HUES64 (cell line): ENCODE results near the gene PON1.

Source experiments
- H3K27ac ChIP-seq: 2 replicates; pipeline ENCODE4 v1.7.0; 2013; ENCODE audit warnings: low read depth, low read length, inconsistent platforms
- H3K27me3 ChIP-seq: 2 replicates; pipeline ENCODE4 v1.6.1; 2013; ENCODE audit warnings: mild to moderate bottlenecking, low read length; ENCODE audit not compliant: insufficient read depth
- H3K36me3 ChIP-seq: 2 replicates; pipeline ENCODE4 v1.6.1; 2013; ENCODE audit warnings: mild to moderate bottlenecking, low read length; ENCODE audit not compliant: insufficient read depth
- H3K4me1 ChIP-seq: 2 replicates; pipeline ENCODE4 v1.6.1; 2013; ENCODE audit warnings: mild to moderate bottlenecking, low read length, moderate library complexity; ENCODE audit not compliant: insufficient read depth
- H3K4me3 ChIP-seq: 2 replicates; pipeline ENCODE4 v1.5.1; 2013; ENCODE audit warnings: mild to moderate bottlenecking, low read length, moderate library complexity
- H3K9ac ChIP-seq: 2 replicates; pipeline ENCODE4 v1.6.1; 2013; ENCODE audit warnings: mild to moderate bottlenecking, low read depth, low read length
- H3K9me3 ChIP-seq: 2 replicates; pipeline ENCODE4 v1.6.1; 2013; ENCODE audit warnings: low read depth, low read length; ENCODE audit not compliant: insufficient read depth
- WGBS: fragments of 150-250, 120-280 bp; methylation state at CpG from one replicate; pipeline ENCODE4 v1.1.7; 2013; ENCODE audit warnings: missing lambda C conversion rate; 5-methylcytosine and 5-hydroxymethylcytosine counted together

Gene PON1

DNA sequence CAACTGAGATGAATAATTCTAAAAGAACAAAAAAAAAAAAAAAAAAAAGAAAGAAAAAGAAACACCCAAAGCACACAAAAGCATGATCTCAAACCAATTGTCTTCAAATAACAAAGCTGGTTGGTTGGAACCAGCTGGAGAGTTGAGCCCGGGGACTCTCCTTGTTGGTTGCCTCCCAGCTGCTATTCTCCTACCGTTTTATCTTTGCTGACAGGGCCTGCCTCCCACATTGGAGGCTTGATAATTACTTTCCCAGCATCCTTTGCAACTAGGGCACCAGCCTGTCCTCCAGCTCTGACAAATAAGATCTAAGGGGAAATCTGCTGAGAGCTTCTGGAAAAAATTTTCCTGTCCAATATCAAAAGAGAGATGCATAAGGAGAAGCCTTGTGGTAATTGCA is 6.8 kb downstream of the PON1 start:
- H3K9ac ChIP-seq = no peak overlapping the region
- WGBS = 68% methylated on average over 2 of the region's 2 CpGs
- H3K4me3 ChIP-seq = no peak overlapping the region

DNA sequence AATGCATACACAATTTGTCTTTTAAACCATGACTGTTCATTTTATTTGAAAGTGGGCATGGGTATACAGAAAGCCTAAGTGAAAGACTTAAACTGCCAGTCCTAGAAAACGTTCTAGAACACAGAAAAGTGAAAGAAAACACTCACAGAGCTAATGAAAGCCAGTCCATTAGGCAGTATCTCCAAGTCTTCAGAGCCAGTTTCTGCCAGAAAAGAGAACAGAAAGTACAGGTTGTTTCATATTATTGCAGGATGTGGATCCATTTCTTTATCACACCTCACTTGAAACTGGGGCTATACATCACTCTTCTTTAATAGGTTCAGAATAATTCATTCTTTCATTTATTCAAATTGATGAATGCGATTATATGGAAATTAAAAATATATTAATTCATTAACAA is 7.7 kb downstream of the PON1 start:
- Histone ChIP-seq H3K4me1 (no peaks in the 10 kb centered on the region), H3K4me3 (no peak overlapping the region), H3K9ac (no peak overlapping the region), H3K36me3 (no peaks in the 10 kb centered on the region), H3K27me3 (no peaks in the 10 kb centered on the region), H3K27ac (no peak overlapping the region), H3K9me3 (no peaks in the 10 kb centered on the region)
- 86% methylated on average over 1 of the region's 2 CpGs for WGBS

More for the DNA sequence above, 6.8 kb downstream of the PON1 start:
- Histone ChIP-seq H3K36me3 (no peaks in the 10 kb centered on the region), H3K27ac (no peak overlapping the region), H3K9me3 (no peaks in the 10 kb centered on the region), H3K27me3 (no peaks in the 10 kb centered on the region), H3K4me1 (no peaks in the 10 kb centered on the region)

DNA sequence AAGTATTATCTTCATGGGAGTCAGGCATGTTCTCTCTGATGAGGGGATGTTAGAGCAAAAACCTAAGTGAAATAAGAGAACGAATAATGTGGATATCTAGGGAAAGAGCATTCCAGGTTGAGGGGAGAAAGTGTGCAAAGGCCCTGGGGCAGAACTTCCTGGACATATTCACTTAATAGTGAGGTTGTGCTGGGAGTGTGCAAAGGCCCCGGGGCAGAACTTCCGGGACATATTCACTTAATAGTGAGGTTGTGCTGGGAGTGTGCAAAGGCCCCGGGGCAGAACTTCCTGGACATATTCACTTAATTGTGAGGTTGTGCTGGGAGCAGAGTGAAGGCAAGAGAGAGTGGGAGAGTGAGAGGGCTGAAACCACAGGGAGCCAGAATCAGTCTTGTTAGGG is 11.8 kb downstream of the PON1 start:
- Histone ChIP-seq H3K27ac (no peak overlapping the region), H3K36me3 (no peaks in the 10 kb centered on the region), H3K9ac (no peak overlapping the region), H3K9me3 (no peaks in the 10 kb centered on the region), H3K4me1 (no peaks in the 10 kb centered on the region), H3K27me3 (no peaks in the 10 kb centered on the region), H3K4me3 (no peak overlapping the region)
- WGBS = 96% methylated on average over 4 of the region's 4 CpGs

- WGBS = 100% methylated on average over 1 of the region's 2 CpGs
- Histone ChIP-seq H3K9me3 (no peaks in the 10 kb centered on the region), H3K4me3 (no peak overlapping the region), H3K27ac (no peak overlapping the region), H3K4me1 (no peaks in the 10 kb centered on the region), H3K9ac (no peak overlapping the region), H3K36me3 (no peaks in the 10 kb centered on the region), H3K27me3 (no peaks in the 10 kb centered on the region)
Measured at GRCh38 chr7:95311389-95311788, 12.9 kb downstream of the PON1 start.

- 0 out of 2 replicates have a peak, but pooled peaks cover 2% of the 10 kb centered on the region for H3K4me1 ChIP-seq
- no peaks in the 10 kb centered on the region for H3K9me3 ChIP-seq
- no peak overlapping the region for H3K9ac ChIP-seq
- no peak overlapping the region for H3K27ac ChIP-seq
- whole genome bisulfite sequencing = 86% methylated on average over 2 of the region's 2 CpGs
- no peaks in the 10 kb centered on the region for H3K27me3 ChIP-seq
- H3K4me3 ChIP-seq = no peak overlapping the region
- no peaks in the 10 kb centered on the region for H3K36me3 ChIP-seq
Measured at GRCh38 chr7:95309951-95310350, 14.4 kb downstream of the PON1 start.

DNA sequence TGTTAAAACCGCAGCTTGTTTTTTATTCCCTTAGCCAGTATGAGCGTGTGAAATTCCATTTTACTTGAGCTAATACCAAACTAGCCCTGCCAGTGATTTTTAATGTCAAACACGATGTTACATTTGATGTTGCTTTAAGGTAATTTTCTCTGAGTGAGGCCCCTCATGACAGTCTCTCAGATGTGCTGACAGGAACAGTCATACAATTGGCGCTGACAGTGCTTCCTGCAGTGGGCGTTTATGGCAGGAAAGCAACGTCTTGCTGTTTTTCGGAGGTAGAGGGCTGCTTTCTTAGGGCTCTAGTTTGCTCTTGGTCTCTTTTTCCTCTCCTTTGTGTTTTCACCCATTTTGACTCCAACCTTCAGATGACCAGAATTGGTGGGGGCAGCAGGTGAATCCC is 19.3 kb downstream of the PON1 start:
- 0 out of 2 replicates have a peak, but pooled peaks cover 2% of the 10 kb centered on the region for H3K4me1 ChIP-seq

GRCh38 chr7:95303013-95303905 is 21.1 kb downstream of the PON1 start:
- Histone ChIP-seq H3K4me1 (0 out of 2 replicates have a peak, but pooled peaks cover 2% of the 10 kb centered on the region), H3K27me3 (no peaks in the 10 kb centered on the region), H3K27ac (no peak overlapping the region), H3K36me3 (no peaks in the 10 kb centered on the region), H3K4me3 (no peak overlapping the region), H3K9me3 (no peaks in the 10 kb centered on the region), H3K9ac (no peak overlapping the region)
- 87% methylated on average over 9 of the region's 9 CpGs for WGBS

More for the DNA sequence above, 19.3 kb downstream of the PON1 start:
- Histone ChIP-seq H3K9ac (no peak overlapping the region), H3K36me3 (no peaks in the 10 kb centered on the region), H3K27me3 (no peaks in the 10 kb centered on the region), H3K27ac (no peak overlapping the region), H3K4me3 (no peak overlapping the region), H3K9me3 (no peaks in the 10 kb centered on the region)
- 78% methylated on average over 7 of the region's 7 CpGs for whole genome bisulfite sequencing

DNA sequence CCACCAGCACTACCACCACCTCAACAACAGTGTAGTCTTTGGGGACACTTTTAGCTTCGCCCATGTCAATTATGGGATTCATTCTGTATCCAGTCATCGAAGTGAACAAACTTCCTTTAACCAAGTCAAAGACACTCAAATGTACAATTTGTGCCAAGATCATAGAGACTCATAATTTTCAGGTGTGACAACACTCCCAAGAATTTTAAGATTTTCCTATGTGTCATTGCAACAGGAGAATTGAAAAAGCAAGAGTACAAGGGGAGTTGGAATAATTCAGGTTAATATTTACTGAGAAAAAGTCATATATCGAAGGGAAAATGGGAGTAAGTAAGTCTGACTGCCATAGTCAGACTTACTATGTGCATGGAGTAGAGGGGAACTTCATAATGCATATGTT is 26.2 kb downstream of the PON1 start:
- Histone ChIP-seq H3K9me3 (no peaks in the 10 kb centered on the region), H3K27me3 (no peaks in the 10 kb centered on the region), H3K36me3 (no peaks in the 10 kb centered on the region), H3K4me3 (no peak overlapping the region), H3K27ac (no peak overlapping the region), H3K9ac (no peak overlapping the region), H3K4me1 (no peaks in the 10 kb centered on the region)
- WGBS = 96% methylated on average over 3 of the region's 3 CpGs

GRCh38 chr7:95297041-95297440 is 27.3 kb downstream of the PON1 start:
- Histone ChIP-seq H3K36me3 (no peaks in the 10 kb centered on the region; the same call in 1 of the 2 replicates), H3K27ac (no peak overlapping the region), H3K4me1 (no peaks in the 10 kb centered on the region), H3K27me3 (no peaks in the 10 kb centered on the region), H3K9me3 (no peaks in the 10 kb centered on the region), H3K4me3 (no peak overlapping the region), H3K9ac (no peak overlapping the region)
- 88% methylated on average over 1 of the region's 1 CpG for WGBS

- Histone ChIP-seq H3K4me3 (no peak overlapping the region), H3K27me3 (no peaks in the 10 kb centered on the region), H3K9me3 (no peaks in the 10 kb centered on the region), H3K4me1 (no peaks in the 10 kb centered on the region), H3K9ac (no peak overlapping the region), H3K27ac (no peak overlapping the region), H3K36me3 (no peaks in the 10 kb centered on the region; the same call in 1 of the 2 replicates)
- 94% methylated on average over 4 of the region's 6 CpGs for WGBS
Measured at GRCh38 chr7:95296456-95296855, 27.9 kb downstream of the PON1 start.

DNA sequence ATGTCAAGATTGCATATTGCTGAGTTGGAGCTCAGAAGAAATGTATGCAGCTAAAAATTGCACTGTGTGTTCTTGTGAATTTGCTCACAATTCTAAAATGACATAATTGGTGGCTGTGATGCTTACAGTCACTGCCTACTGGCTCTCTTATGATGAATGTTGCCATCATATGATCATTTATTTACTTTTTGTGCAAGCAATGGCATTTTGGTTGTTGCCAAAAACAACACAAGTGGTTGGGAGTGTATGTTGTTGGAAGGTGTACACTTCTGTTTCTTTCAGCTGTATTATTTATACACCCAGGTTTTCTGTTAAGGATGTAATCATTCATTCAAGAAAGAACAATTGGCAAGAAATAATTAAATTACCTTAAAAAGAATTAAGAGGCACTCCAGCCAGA is 28.9 kb downstream of the PON1 start:
- Histone ChIP-seq H3K4me3 (no peak overlapping the region), H3K9me3 (no peaks in the 10 kb centered on the region), H3K27me3 (no peaks in the 10 kb centered on the region), H3K9ac (no peak overlapping the region), H3K27ac (no peak overlapping the region), H3K4me1 (no peaks in the 10 kb centered on the region), H3K36me3 (peaks cover 6% of the 10 kb centered on the region)
